HG02759 (cell line): Measurements from ENCODE around the gene PRKRIP1.
"Not testable (repeated sequence)": the region's sequence is repeated elsewhere in the genome, so short reads cannot be mapped to it uniquely, and the experiment has no call there.

Source experiments
- ATAC-seq: cut with Tn5 transposase; IDR thresholded peaks from one replicate; pipeline ENCODE4 v1.9.1; 2021; ENCODE audit warnings: mild to moderate bottlenecking, moderate library complexity; ENCODE audit not compliant: unreplicated experiment

Gene PRKRIP1

DNA sequence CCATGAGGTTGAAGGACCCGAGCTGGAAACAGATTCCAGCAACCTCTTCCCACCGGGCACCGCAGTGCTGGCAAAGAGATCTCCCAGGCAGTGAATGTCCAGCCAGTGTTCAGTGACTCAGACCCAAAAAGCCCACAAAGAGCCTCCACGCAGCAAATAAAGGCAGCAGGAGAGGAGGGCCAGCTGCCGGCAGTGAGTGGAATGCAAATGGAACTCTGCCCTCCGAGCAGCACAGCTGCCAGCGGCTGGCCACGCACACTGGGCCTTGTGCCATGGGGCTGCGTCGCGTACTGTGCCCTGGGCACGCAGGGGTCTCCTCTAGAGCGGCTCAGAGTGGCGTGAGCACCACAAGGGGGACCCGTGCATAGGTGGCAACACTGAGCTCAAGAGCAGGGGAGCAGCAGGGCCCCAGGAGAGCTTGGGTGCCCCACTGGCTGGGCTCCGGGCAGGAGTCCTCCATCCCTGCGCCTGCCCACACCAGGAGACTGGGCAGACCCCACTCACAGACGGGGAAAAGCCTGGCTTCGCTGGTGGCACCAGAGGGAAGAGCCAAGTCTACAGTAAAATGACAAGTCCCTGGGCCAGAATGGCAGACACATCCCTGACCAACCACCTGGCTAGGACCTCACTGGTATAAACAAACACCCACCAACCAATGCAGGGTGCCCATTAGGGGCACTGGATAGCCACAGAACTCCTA lies 78.7 kb downstream of the PRKRIP1 start:
- not testable (repeated sequence) for ATAC-seq
